Gastrocnemius medialis (tissue), 4 donors: Measurements from ENCODE around the gene HUWE1. TPM values are rescaled to one million over a fixed set of nuclear protein-coding genes. Genes with fewer than 3 reads are reported as not detected.

ENCODE experiments used
- ATAC-seq, 2 donors: fragments of 150-250 bp; one replicate each; pipeline ENCODE4 v1.9.1; 2016
- DNase-seq, 2 donors: peaks; one replicate each; pipeline ENCODE4 v3.0.0-alpha.2; 2019
- H3K27ac ChIP-seq, 4 donors: fragments of 200-600 bp; sonication (generic); 1 replicate in 1 of 4; 2 replicates in 3 of 4; pipeline ENCODE4 v1.5.1; 2016 to 2018; ENCODE audit warnings: mild to moderate bottlenecking in 2 of 4, moderate library complexity in 1 of 4
- H3K27me3 ChIP-seq, 3 donors: fragments of 200-600 bp; sonication (generic) in 2 of 3; 1 replicate in 1 of 3; 2 replicates in 2 of 3; pipeline versions ENCODE4 v1.5.1 to v1.6.0; 2016 to 2019; ENCODE audit warnings: mild to moderate bottlenecking in 1 of 3, moderate library complexity in 1 of 3
- H3K36me3 ChIP-seq, 2 donors: fragments of 200-600 bp; sonication (generic) in 1 of 2; one replicate each; pipeline ENCODE4 v1.5.1; 2017 to 2018
- H3K4me1 ChIP-seq, 2 donors: fragments of 200-600 bp; sonication (generic) in 1 of 2; one replicate each; pipeline ENCODE4 v1.5.1; 2016 to 2017; ENCODE audit warnings: mild to moderate bottlenecking in 2 of 2
- H3K4me3 ChIP-seq, 4 donors: fragments of 200-600 bp; sonication (generic) in 3 of 4; 1 replicate in 1 of 4; 2 replicates in 3 of 4; pipeline ENCODE4 v1.5.1; 2016 to 2019; ENCODE audit warnings: mild to moderate bottlenecking in 2 of 4
- H3K9me3 ChIP-seq, 3 donors: fragments of 200-600 bp; sonication (generic) in 2 of 3; 1 replicate in 1 of 3; 2 replicates in 2 of 3; pipeline ENCODE4 v1.5.1; 2016 to 2019
- CTCF ChIP-seq, 5 experiments: fragments of 450-650 bp in 3 of 5; fragments of 200-600 bp in 2 of 5; sonication (generic) in 2 of 5; IDR thresholded peaks in 4 of 5; conservative IDR thresholded peaks in 1 of 5; 1 replicate in 4 of 5; 2 replicates in 1 of 5; pipeline ENCODE4 v1.5.1; 2016 to 2019; ENCODE audit warnings: antibody characterized with exemption in 5 of 5, mild to moderate bottlenecking in 3 of 5, moderate library complexity in 3 of 5
- POLR2A ChIP-seq, 2 donors: fragments of 450-650 bp; IDR thresholded peaks; one replicate each; pipeline ENCODE4 v1.6.1; 2017; ENCODE audit warnings: antibody characterized with exemption in 2 of 2, mild to moderate bottlenecking in 2 of 2, moderate library complexity in 2 of 2
- in situ Hi-C, 4 donors: fragments of 200-750 bp; cut with MboI; loops; one replicate each; pipeline versions ENCODE4 v1.15.0 to v1.8.0; 2017; ENCODE audit warnings: low sequenced_read_pairs in 4 of 4
- intact Hi-C: fragments of 100-400 bp; cut with DNase I; formaldehyde crosslinking; loops from one replicate; pipeline ENCODE4 v1.15.1; 2023; ENCODE audit warnings: low total_unique reads
- microRNA counts, 2 donors: library from miRNA; unstranded; fragments of <30 nt; microRNA quantifications; one replicate each; lab custom pipeline; 2016
- microRNA-seq, 2 donors: library from miRNA; unstranded; fragments of <30 nt; microRNA quantifications; one replicate each; pipeline ENCODE4, GENCODE V29; 2016; ENCODE audit warnings: borderline replicate concordance in 2 of 2
- total RNA-seq, 4 donors: library from RNA; depleted of rRNA; stranded (reverse); fragments of >200 nt; gene quantifications; one replicate each; pipeline versions ENCODE4 v1.1.0 to v1.2.3, GENCODE V29; 2016

Gene HUWE1
- total RNA-seq, 4 donors from 2014 or later: 99.7 to 173 (median 142) TPM

- DNase-seq (no peak), ATAC-seq (no peak)
- H3K36me3 ChIP-seq: no peaks in the 10 kb centered on the region
- H3K27ac ChIP-seq: no peak overlapping the region
- in situ Hi-C loops: no loop called here
- H3K4me3 ChIP-seq: no peak overlapping the region
- H3K4me1 ChIP-seq: no peaks in the 10 kb centered on the region
- H3K9me3 ChIP-seq: no peaks in the 10 kb centered on the region
- H3K27me3 ChIP-seq: no peaks in the 10 kb centered on the region
- intact Hi-C loops: no loop called here
- TF ChIP-seq POLR2A (IDR thresholded peaks at IDR 0.05): no peak
- TF ChIP-seq CTCF (IDR thresholded peaks at IDR 0.05 in 4 of 5, conservative IDR thresholded peaks at IDR 0.05 in 1 of 5): no peak
These were observed 203.1 kb downstream of the HUWE1 start for GRCh38 chrX:53483416-53483815.

MicroRNAs encoded within 50 kb of the gene (microRNA counts, 767-probe panel; counts per million panel counts)
- microRNA hsa-miR-98 (lab: Ali Mortazavi, UCI): 8,779 to 9,964 counts per million in 2 donors

Small RNA genes lying within 50 kb of the gene (microRNA-seq; reads per million reads assigned to microRNA genes)
- gene MIR98 (7,738 to 8,803 reads per million in 2 donors), gene MIRLET7F2 (15,355 to 16,464 reads per million in 2 donors)
